Astrocyte (in vitro differentiated cells and primary cell): ENCODE measurements around the gene STK24. TPM values are rescaled to one million over a fixed set of nuclear protein-coding genes. Genes with fewer than 3 reads are reported as not detected.
"Not testable (repeated sequence)": the region's sequence is repeated elsewhere in the genome, so short reads cannot be mapped to it uniquely, and the experiment has no call there.

Source experiments
- DNase-seq: peaks from one replicate; pipeline ENCODE4 v3.0.0-alpha.2; 2010; ENCODE audit warnings: low read depth
- FAIRE-seq: peaks from 2 replicates; lab custom pipeline; 2011; peaks lifted over from hg19 to GRCh38; lab: Jason Lieb, UNC
- H2AFZ ChIP-seq: 2 replicates; pipeline ENCODE4 v1.6.0; 2012; ENCODE audit warnings: low read depth, low read length, inconsistent platforms
- H3K27ac ChIP-seq: 2 replicates; pipeline ENCODE4 v1.5.1; 2011; ENCODE audit warnings: low read depth, low read length, inconsistent platforms
- H3K27me3 ChIP-seq: 2 replicates; pipeline ENCODE4 v1.6.0; 2011; ENCODE audit warnings: low read length, inconsistent platforms; ENCODE audit not compliant: insufficient read depth
- H3K36me3 ChIP-seq: 2 replicates; pipeline ENCODE4 v1.5.1; 2011; ENCODE audit warnings: low read length, inconsistent platforms; ENCODE audit not compliant: insufficient read depth
- H3K4me1 ChIP-seq: 2 replicates; pipeline ENCODE4 v1.5.1; 2011; ENCODE audit warnings: low read length, inconsistent platforms; ENCODE audit not compliant: insufficient read depth
- H3K4me2 ChIP-seq: 2 replicates; pipeline ENCODE4 v1.6.0; 2012; ENCODE audit warnings: low read length, inconsistent platforms
- H3K4me3 ChIP-seq: 2 replicates; pipeline ENCODE4 v1.5.1; 2011; ENCODE audit warnings: low read depth, mild to moderate bottlenecking, low read length, inconsistent platforms; ENCODE audit not compliant: insufficient read depth
- H3K79me2 ChIP-seq: 2 replicates; pipeline ENCODE4 v1.6.0; 2012; ENCODE audit warnings: mild to moderate bottlenecking, low read length, inconsistent platforms; ENCODE audit not compliant: insufficient read depth
- H3K9ac ChIP-seq: 2 replicates; pipeline ENCODE4 v1.6.0; 2012; ENCODE audit warnings: mild to moderate bottlenecking, low read length, inconsistent platforms
- H3K9me3 ChIP-seq: 2 replicates; pipeline ENCODE4 v1.5.1; 2012; ENCODE audit warnings: low read depth, mild to moderate bottlenecking, low read length, inconsistent platforms; ENCODE audit not compliant: insufficient read depth
- H4K20me1 ChIP-seq: 2 replicates; pipeline ENCODE4 v1.6.0; 2012; ENCODE audit warnings: low read length, inconsistent platforms; ENCODE audit not compliant: insufficient read depth
- H3K27ac Mint-ChIP-seq: one replicate; pipeline ENCODE4 v1.8.0; 2021; ENCODE audit warnings: mild to moderate bottlenecking, mixed read lengths; ENCODE audit not compliant: unreplicated experiment
- H3K27me3 Mint-ChIP-seq: one replicate; pipeline ENCODE4 v1.8.0; 2021; ENCODE audit warnings: low read depth, mixed read lengths; ENCODE audit not compliant: unreplicated experiment
- H3K36me3 Mint-ChIP-seq: one replicate; pipeline ENCODE4 v1.8.0; 2021; ENCODE audit warnings: low read depth, mixed read lengths; ENCODE audit not compliant: unreplicated experiment
- H3K4me1 Mint-ChIP-seq: one replicate; pipeline ENCODE4 v1.8.0; 2021; ENCODE audit warnings: low read depth, mixed read lengths; ENCODE audit not compliant: unreplicated experiment
- H3K4me3 Mint-ChIP-seq: one replicate; pipeline ENCODE4 v1.8.0; 2021; ENCODE audit warnings: mild to moderate bottlenecking, moderate library complexity, mixed read lengths; ENCODE audit not compliant: unreplicated experiment
- H3K9me3 Mint-ChIP-seq: one replicate; pipeline ENCODE4 v1.8.0; 2021; ENCODE audit warnings: mild to moderate bottlenecking, mixed read lengths; ENCODE audit not compliant: unreplicated experiment
- EZH2 ChIP-seq: IDR thresholded peaks from 2 replicates; pipeline ENCODE4 v1.6.1; 2012; ENCODE audit warnings: mild to moderate bottlenecking, low read length, inconsistent platforms; ENCODE audit not compliant: insufficient read depth
- total RNA-seq: library from RNA; stranded (reverse); gene quantifications from 2 replicates; pipeline ENCODE4 v1.2.1, GENCODE V29; 2021
- TF ChIP-seq, protein P1 (sequence below): IDR thresholded peaks from 2 replicates; pipeline ENCODE4 v1.5.1; 2011; ENCODE audit warnings: low read depth, mild to moderate bottlenecking, inconsistent platforms, low read length, moderate library complexity; ENCODE audit not compliant: insufficient read depth

Gene STK24
- total RNA-seq, 1 donor from 2014 or later, result 96.1 TPM

DNA sequence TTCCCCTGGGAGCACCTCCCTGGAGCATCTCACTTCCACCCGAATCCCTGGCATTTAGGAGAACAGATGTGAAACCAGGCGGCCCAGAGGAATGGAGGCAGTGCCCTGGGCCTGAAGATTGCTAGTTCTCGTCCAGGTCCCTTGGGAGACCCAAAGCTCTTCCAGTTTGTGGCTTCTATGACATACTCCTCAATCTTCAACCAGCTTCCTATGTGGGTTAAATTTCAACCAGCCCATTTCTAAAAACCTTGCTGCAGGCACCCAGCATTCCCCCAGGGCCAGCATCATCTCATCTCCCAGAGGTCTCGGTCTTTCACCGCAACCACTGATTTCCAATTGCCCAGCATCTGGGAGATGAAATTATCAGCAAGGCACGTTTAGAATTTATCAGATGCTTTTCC, 46.0 kb upstream of the STK24 start:
- Histone ChIP-seq H3K27ac (no peak overlapping the region), H3K4me3 (no peak overlapping the region), H3K4me1 (peaks cover 4% of the 10 kb centered on the region), H4K20me1 (no peaks in the 10 kb centered on the region), H3K27me3 (no peaks in the 10 kb centered on the region), H2AFZ (no peak overlapping the region), H3K9ac (no peak overlapping the region), H3K4me2 (no peak overlapping the region), H3K9me3 (no peaks in the 10 kb centered on the region), H3K79me2 (no peaks in the 10 kb centered on the region), H3K36me3 (no peaks in the 10 kb centered on the region)
- no peak for FAIRE-seq
- Mint-ChIP-seq H3K4me1 (peaks cover 6% of the 10 kb centered on the region), H3K9me3 (no peaks in the 10 kb centered on the region), H3K36me3 (no peaks in the 10 kb centered on the region), H3K27ac (no peak overlapping the region), H3K4me3 (no peak overlapping the region), H3K27me3 (peaks cover 10% of the 10 kb centered on the region)
- no peak for DNase-seq
- TF ChIP-seq, protein P1, sequence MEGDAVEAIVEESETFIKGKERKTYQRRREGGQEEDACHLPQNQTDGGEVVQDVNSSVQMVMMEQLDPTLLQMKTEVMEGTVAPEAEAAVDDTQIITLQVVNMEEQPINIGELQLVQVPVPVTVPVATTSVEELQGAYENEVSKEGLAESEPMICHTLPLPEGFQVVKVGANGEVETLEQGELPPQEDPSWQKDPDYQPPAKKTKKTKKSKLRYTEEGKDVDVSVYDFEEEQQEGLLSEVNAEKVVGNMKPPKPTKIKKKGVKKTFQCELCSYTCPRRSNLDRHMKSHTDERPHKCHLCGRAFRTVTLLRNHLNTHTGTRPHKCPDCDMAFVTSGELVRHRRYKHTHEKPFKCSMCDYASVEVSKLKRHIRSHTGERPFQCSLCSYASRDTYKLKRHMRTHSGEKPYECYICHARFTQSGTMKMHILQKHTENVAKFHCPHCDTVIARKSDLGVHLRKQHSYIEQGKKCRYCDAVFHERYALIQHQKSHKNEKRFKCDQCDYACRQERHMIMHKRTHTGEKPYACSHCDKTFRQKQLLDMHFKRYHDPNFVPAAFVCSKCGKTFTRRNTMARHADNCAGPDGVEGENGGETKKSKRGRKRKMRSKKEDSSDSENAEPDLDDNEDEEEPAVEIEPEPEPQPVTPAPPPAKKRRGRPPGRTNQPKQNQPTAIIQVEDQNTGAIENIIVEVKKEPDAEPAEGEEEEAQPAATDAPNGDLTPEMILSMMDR, result no peak
- TF ChIP-seq EZH2, result no peak

DNA sequence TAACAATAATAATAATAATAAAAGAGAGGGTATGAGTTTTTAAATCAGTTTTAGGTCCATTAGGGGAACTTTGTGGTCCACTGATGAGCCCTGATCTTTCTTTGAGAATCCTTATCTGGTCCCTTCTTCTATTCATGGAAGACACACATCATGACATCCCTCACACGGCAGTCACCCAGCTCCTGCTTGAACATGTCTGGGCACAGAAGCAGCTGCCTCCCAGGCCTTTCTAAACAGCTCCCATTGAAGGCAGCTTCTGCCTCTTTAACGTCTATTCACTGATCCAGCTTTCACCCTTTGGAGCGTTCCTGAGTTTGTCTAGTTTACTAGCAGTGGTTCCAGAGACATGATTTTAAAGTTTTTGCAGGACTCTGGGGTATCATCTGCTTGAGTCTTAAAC, 42.6 kb upstream of the STK24 start:
- Mint-ChIP-seq H3K27ac (no peak overlapping the region), H3K4me1 (peaks cover 6% of the 10 kb centered on the region), H3K9me3 (no peaks in the 10 kb centered on the region), H3K27me3 (peaks cover 15% of the 10 kb centered on the region), H3K4me3 (no peak overlapping the region), H3K36me3 (no peaks in the 10 kb centered on the region)
- Histone ChIP-seq H3K4me3 (no peak overlapping the region), H4K20me1 (no peaks in the 10 kb centered on the region), H3K36me3 (no peaks in the 10 kb centered on the region), H3K27ac (no peak overlapping the region), H3K27me3 (no peaks in the 10 kb centered on the region), H3K4me1 (peaks cover 4% of the 10 kb centered on the region), H3K79me2 (no peaks in the 10 kb centered on the region), H3K9me3 (no peaks in the 10 kb centered on the region), H2AFZ (no peak overlapping the region), H3K9ac (no peak overlapping the region), H3K4me2 (no peak overlapping the region)
- FAIRE-seq (no peak), DNase-seq (no peak)
- TF ChIP-seq, protein P1, result no peak
- TF ChIP-seq EZH2, result no peak

DNA sequence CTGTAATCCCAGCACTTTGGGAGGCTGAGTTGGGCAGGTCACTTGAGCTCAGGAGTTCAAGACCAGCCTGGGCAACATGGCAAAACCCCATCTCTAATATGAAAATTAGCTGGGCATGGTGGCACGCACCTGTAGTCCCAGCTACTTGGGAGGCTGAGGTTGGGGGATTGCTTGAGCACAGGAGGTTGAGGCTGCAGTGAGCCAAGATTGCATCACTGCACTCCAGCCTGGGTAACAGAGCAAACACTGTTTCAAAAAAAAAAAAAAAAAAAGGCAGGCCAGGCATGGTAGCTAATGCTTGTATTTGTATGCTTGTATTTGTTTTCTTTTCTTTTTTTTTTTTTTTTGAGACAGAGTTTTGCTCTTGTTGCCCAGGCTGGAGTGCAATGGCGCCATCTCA, 38.7 kb upstream of the STK24 start:
- not testable (repeated sequence) for H3K27me3 ChIP-seq, FAIRE-seq, H3K4me3 ChIP-seq, H3K4me3 Mint-ChIP-seq, H3K9ac ChIP-seq, H3K4me1 Mint-ChIP-seq, H3K36me3 ChIP-seq, H3K79me2 ChIP-seq, H3K9me3 Mint-ChIP-seq, H3K27ac ChIP-seq, H2AFZ ChIP-seq, H4K20me1 ChIP-seq, H3K9me3 ChIP-seq, H3K36me3 Mint-ChIP-seq, H3K4me1 ChIP-seq, H3K4me2 ChIP-seq, DNase-seq, H3K27ac Mint-ChIP-seq
- H3K27me3 Mint-ChIP-seq, result peaks cover 26% of the 10 kb centered on the region
